NCI-H345 treated with DMSO at 0.1 percent for 48 hours (cell line): Measurements from ENCODE around the gene HHIP.
"Not testable (repeated sequence)": the region's sequence is repeated elsewhere in the genome, so short reads cannot be mapped to it uniquely, and the experiment has no call there.

Experiments used
- DNase-seq: peaks from one replicate; lab custom pipeline; 2025; ENCODE audit not compliant: unreplicated experiment; lab: John Stamatoyannopoulos, UW

Gene HHIP

DNA sequence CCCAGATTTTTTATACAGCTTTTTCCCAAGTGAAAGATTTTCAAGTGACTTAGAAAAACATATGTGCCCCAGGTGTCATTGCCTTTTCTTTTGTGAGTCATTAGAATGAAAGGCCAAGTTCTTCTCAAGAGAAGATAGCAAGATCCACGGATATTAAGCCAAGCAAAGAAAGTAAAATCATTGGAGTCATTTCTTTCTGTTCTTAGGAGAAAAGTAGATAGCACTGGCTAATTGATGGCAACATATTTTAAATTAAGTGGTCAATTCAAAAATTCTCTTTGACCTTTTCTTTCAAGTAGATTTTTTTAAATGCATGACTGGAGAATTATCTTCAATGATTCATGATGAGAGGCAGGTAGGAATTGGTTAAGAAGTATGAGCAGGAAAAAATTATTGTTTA is 94.4 kb downstream of the HHIP start:
- DNase-seq: no peak

DNA sequence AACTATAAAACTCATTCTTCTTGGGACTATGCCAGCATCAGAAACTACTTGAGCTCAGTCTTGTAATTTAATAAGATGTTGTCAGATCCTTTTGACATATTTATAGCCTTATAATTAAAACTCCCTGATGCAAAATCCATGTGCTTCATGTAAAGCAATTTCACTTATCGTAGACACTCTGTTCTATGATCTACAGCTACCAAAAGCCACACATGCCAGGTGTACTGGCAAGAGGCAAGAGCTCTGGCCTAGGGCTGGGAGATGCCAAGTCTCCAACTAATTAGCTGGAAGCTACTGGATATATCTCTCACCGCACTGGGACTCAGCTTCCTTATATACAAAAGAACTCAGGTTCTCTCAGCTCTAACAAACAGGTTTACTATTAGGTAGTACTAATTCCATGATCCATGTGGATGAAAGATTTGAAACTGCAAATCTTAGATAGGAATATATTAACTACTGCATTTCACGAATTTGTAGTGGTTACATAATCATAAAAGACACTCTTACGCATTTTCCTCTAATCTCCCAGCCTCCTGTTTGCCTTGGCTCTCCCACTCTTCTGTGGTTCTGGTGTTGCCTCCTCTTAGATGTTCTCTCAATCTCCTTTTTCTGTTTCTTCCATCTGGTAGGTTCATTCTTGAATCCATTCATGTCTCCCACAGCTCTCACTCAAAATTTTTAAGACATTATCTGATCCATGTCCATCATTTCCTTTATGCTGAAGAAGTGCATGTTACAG is 103.0 kb downstream of the HHIP start:
- DNase-seq: no peak

DNA sequence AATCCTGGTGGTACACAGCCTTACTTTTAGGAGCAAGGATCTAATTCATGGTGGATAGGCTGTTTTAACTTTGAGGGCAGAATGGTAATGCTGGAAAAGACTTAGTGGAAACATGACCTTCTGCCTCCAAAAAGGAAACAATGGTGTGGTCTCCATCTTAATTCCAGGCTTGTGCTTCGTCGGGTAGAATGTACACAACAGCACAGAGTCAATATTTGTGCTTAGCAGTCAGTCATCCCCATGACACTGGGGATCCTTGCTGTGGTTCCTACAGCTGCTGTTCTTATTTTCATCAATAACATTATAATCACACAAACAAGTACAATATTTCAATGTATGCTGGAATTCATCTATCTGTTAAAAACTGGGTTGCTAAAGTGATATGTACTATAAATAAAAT is 104.4 kb downstream of the HHIP start:
- no peak for DNase-seq

DNA sequence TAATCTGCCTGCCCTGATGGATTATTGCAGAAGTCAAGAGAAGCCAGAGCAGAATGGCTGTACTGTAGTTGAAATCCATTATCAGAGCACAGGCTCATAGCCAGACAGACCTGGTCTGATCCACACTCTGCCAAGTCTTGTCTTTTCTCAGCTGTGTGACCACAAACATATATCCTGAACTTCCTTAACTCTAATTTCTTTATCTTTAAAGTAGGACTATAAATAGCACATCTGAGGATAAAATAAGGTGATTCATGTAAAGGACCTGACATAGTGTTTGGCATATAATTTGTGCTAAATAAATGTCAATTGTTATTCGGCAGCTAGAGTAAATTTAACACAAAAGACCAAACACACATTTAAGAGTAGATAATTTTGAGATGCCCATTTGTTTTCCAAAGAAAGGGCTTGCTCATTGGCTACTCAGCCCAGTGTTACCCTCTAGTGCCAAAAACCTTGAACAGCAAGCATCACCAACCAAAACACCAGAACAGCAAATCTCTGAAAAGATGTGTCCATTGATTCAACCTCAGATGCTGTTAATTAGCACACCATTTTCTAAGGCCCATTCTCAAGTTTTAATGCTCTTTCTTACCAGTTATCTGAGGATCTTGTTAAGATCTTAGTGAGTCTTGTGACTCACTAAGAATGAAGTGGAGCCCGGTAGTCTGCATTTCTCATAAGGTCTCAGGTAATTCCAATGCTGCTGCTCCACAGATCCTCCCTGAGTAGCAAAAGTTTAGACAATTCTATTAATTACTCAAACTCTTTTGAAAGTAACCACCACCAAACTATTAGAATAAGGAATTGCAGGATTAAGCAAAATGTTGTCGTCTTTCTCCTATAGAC is 108.8 kb downstream of the HHIP start:
- peak; percentile 2 for DNase-seq

DNA sequence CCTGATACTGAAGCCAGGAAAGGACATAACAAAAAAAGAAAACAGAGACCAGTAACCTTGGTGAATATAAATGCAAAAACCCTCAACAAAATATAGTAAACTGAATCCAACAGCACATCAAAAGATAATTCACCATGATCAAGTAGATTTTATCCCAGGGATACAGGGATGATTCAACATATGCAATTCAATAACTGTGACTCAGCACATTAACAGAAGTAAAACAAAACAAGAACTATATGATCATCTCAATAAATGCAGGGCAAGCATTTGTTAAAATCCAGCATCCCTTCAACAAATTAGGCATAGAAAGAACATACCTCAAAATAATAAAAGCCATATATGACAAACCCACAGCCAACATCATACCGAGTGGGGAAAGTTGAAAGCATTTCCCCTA is 112.0 kb downstream of the HHIP start:
- DNase-seq: no peak

DNA sequence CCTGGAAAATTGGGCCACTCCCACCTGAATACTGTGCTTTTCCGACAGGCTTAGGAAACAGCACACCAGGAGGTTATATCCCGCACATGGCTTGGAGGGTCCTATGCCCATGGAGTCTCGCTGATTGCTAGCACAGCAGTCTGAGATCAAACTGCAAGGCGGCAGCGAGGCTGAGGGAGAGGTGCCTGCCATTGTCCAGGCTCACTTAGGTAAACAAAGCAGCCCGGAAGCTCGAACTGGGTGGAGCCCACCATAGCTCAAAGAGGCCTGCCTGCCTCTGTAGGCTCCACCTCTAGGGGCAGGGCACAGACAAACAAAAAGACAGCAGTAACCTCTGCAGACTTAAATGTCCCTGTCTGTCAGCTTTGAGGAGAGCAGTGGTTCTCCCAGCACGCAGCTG is 122.9 kb downstream of the HHIP start:
- not testable (repeated sequence) for DNase-seq

DNA sequence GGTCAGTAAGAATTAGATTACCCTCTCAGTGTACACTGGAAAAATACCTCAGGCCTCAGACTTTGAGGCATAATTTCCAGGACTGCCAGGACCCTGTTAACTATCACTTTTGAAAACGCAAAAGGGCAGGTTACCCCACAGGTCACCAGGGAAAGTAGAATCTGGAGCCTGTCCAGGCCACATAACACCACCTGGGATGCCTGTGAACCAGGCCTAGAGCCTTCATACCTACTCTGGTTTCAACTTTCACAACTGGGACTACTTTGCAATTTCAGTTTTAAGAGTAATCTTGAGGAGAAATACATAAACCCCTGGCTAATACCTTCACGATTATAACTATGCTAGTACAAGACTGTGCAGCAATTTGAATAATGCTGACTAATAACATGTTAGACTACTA is 132.4 kb downstream of the HHIP start:
- DNase-seq: no peak

DNA sequence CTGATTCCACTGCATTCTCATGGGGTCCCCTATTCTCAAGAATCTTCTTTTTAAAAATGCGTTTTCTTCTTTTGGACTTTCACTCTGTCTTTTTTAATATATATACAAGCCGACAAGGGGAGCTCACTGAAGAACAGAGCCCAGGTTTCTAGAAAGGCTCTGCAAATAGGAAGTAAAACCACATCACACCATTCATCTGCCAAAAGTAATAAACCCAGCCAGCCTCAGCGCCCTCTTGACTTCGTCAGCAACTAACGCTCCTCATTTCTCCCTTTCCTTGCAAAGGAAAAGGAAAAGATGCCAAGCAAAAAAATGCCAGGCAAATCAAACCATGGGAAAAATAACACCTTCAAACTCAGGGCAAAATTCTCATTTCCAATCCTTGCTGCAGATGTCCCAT is 136.4 kb downstream of the HHIP start:
- no peak for DNase-seq

DNA sequence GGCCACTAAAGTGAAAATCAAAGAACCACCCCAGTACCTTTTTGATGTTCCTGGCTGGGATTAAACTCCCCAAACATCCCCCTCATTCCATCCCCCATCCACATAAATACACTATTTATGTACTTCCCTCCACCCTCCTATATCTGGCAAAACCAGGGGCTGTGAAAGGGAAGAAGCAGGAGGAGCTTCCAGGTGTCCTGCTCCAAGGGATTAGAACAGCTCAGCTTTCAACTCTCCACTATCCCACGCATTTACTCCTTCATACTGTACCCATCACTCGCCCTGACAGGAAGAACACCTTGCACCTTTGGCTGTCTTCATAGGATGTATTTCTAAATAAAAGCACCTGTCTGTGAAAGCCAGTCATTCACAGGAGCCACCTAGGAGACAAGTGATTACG is 140.0 kb downstream of the HHIP start:
- DNase-seq: no peak

DNA sequence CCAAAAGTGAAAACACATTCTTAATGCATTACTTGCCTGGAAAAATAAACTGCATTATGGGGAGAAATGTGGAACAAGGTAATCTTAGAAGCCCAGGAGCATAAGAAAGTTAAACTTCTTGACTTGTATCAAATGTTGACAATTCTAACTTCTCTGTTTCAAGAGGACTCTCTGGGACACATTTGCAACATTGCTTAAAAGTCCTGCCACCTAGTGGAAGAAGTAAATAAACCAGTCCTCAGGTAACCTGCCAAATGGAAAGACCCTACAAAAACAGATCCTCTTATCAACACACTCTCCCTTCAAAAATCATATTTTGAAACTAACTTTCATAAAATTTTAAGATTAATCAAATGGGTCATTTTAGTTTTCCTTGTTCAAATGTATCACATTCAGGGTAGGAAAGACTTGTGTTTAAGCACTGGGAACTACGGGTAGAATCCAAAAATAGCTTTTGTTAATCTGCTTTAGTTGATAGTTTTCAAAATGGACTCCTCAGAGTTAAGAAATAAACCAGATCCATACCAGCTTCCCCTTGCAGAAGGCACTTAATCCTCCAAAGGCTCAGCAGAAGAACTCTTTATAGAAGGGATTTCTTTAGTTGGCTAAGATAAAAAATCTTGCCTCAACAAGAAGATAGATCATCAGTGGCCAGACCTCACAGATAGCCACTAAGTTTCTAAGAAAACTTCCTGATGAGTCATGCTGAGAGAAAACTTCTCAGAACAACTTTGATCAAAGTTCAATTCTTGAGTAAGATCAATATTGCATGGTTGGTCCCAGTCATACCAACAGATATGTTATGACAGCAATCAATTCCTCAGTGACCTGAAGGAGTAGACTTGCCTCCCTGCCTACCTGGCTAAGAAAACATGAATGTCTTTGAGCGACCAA is 141.7 kb downstream of the HHIP start:
- no peak for DNase-seq

DNA sequence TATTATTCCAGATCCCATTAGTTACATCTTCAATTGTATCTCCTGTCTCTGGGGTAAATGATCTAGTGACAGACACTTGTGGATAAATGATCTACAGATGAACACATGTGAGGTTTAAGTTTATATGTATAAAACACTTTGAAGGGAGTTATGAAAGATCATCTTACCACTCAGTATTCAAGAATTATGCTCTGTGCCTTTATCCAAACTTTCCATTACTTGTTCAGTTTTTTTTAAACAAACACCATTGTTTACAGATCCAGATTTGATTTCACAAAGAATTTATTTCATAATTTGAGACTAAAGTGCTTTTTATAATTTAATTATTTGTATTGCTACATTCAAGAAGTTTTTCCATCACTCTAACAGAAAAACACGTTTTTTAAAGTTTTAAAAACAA is 142.5 kb downstream of the HHIP start:
- no peak for DNase-seq

DNA sequence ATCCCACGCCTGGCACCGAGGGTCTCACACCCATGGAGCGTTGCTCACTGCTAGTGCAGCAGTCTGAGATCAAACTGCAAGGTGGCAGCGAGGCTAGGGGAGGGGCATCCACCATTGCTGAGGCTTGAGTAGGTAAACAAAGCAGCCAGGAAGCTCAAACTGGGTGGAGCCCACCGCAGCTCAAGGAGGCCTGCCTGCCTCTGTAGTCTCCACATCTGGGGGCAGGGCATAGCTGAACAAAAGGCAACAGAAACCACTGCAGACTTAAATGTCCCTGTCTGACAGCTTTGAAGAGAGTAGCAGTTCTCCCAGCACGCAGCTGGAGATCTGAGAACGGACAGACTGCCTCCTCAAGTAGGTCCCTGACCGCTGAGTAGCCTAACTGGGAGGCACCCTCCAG is 146.0 kb downstream of the HHIP start:
- not testable (repeated sequence) for DNase-seq
